ENCODE results near the gene TSPAN3.

The TSPAN3 gene

DNA sequence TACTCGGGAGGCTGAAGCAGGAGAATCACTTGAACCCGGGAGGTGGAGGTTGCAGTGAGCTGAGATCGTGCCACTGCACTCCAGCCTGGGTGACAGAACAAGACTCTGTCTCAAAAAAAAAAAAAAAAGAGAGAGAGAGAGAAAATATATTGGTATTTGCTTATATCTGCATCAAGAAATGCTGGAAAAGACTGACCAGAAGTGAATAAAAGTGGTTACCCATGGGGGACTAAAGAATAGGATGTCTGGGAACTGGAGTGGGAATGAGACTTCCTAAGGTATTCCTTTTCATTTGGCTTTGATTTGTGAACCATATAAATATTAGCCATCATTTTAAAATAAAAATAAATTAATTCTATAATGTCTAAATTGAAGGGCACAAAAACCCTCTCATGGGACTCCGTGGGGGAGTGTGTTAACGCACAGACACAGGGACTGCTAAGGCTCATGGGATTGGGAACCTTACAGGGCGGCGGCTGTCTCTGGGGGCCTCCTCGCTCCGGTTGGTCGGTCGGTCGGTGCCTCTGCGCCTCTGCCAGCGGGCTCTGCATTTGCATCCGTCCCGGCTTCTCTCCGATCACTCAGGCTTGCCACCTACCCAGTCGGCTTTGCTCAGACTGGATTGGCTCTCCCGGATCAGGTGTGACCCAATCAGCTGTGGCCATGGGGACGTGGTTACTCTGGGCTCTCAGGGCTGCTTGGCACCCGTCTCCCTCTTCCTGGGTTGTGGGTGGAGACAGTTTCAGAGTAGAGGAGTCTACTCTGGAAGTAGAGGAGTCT lies 12.7 kb upstream of the TSPAN3 start:
- DNase-seq = peak; percentile 30

- DNase-seq = no peak
Measured at GRCh38 chr15:77081971-77082370, 11.1 kb upstream of the TSPAN3 start.

- no peak for DNase-seq
Measured at GRCh38 chr15:77076323-77076915, 5.5 kb upstream of the TSPAN3 start.

DNA sequence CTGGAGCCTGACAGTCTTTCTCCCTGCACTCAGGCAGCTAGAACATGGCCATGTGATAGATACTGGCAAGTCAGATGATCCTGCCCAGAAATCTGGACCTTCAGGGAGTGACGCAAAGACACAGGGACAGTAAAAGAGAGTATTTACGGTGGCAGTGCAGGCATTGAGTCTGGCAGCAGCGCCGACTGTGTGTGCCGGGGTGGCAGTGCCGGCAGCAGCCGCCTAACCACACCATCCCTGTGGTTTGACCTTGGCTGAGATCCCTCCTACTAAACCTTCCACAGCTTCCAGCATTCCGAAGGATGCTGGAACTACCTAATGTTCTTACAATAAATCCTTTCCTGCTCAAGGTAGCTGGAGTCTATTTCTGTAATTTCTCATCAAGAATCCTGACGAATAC lies 4.6 kb upstream of the TSPAN3 start:
- no peak for DNase-seq

GRCh38 chr15:77074350-77074749 lies 3.4 kb upstream of the TSPAN3 start:
- no peak for DNase-seq

DNA sequence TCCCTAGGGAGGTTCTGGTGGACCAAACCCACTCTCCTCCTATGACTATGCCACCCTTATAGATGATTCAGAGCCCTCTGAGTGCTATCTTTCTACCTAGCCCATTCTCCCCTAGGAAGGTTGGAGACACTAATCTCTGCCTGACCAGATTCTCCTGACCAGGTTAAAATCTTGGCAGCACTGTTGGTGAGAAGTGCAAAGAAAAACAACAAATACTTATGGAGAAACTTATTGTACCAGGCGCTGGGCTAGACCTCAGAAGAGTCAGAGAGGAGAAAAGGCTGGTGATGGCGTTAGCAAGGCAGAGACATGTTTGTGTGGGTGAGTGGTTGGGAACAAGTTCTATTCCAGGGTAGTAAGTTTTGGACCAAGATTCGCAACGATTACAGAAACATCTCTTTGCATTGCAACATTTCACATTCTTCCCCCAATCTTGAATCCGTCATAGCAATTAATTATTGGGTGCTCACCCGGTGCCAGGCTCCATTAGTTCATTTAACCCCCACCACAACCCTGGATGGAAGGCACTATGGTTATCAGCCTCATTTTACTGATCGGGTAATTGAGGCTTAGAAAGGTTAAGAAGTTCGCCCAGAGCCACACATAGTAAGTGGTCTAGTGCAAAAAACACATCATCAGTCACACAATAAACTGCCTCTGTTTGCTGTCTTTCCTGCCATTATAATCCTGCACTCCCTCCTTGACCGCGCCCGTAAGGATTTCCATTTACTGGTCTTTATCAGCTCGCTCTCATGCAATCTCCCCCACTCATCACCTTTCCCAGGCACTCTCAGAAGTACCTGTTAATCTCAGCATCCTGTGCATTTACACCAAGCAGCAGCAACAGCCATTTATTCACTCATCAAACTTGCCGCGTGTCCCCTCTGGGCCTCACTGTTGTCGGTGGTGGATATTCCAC lies 655 bp upstream of the TSPAN3 start:
- DNase-seq = no peak

DNA sequence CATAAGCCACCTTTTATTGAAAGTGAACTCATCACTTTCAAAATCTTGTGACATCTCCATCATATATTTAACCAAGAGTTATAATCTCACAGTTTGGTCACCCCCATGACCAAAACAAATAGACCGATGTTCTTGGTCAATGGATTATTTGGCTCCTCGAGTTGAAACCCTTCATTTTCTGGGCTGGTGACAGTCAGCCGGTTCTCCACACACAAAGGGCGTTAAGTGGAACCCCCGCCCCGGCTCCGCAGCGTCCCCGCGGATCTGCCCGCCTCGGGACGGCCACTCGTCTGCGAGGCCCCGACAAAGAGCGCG lies 772 bp downstream of the TSPAN3 start:
- DNase-seq = no peak

- no peak for DNase-seq
Measured at GRCh38 chr15:77069521-77070121, 1.3 kb downstream of the TSPAN3 start.

GRCh38 chr15:77068633-77069032 lies 2.3 kb downstream of the TSPAN3 start:
- no peak for DNase-seq

DNA sequence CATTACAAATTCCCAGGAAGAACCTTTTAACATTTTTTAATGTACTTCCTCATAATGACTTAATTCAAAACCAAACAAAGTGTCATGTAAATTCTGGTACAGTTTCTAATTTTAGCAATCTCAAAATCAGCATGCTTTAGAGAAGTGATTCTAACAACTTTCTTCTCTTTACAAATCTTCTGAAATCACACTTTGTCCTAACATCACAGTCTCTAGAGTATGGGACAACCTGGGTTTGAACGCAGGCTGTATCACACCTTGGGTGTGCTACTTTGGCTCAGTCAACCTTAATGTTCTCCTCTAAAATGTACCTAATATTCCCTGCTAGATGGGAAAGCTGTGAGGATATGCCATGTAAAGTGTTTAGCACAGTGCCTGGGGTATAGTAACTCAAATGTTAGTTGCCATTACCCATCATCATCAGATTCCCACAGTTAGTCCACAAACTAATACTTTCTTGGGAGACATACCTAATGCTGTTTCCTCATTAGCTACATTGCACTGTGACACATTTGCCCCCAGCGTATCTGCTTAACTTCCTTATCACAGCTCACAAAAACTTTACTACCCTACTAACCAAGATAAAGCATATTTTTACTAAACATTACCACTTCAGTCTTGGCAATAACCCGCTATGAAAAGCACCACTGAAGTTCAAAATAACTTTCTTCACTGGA lies 3.1 kb downstream of the TSPAN3 start:
- no peak for DNase-seq

GRCh38 chr15:77066971-77067690 lies 3.8 kb downstream of the TSPAN3 start:
- no peak for DNase-seq

DNA sequence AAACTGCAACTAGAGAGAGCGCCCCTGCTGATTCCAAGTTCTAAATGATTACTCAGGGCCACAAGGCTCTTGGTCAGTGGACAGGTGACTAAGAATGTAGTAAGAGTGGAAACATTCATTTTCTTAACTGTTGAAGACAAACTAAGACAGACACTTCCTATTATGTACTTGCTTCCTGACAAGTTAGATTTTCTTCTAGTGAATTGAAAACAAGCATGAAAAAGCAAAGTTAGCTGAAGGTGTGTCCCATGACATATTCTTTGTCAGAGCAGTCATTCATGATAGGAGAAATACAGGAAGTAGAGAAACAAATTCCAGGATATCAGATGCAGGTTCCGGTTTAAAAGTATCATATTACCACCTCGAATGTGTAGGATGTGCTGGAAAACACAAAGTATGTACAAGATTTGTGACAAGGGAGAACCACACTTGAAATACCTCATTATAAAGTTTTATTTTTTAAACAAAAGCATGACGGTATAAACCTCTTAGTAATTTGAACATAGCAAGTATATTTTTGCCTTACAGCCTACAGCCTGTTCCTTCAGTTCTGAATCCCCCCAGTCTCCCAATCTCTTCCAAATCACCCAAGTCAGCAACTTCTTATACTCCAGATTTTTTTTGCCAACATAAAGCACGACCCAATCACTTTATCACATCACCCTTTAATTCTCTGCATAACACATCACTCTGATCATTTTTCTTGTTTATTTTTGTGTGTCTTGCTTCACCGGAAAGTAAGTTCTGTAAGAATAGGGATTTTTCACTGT lies 6.2 kb downstream of the TSPAN3 start:
- DNase-seq = no peak

GRCh38 chr15:77064063-77064462 lies 6.8 kb downstream of the TSPAN3 start:
- no peak for DNase-seq

- DNase-seq = no peak
Measured at GRCh38 chr15:77063249-77063648, 7.7 kb downstream of the TSPAN3 start.

DNA sequence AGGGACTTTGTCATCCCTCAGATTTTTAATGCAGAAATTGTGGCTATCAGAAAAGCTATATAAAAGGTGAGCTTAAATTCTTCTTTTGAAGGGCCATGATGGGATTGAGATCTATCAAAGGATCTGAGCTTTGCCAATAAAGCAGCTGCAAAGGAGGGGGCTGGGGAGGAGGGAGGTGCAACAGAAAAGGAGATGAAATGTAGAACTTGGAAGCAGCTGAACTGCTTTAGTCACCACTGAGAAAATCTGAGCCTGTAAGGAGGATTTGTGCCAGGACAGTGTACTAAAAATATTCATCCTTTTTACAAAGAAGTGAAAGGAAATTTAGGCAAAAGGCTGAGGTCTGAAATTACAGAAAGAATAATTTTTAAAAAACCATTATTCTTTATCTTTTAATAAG lies 10.4 kb downstream of the TSPAN3 start:
- no peak for DNase-seq

DNA sequence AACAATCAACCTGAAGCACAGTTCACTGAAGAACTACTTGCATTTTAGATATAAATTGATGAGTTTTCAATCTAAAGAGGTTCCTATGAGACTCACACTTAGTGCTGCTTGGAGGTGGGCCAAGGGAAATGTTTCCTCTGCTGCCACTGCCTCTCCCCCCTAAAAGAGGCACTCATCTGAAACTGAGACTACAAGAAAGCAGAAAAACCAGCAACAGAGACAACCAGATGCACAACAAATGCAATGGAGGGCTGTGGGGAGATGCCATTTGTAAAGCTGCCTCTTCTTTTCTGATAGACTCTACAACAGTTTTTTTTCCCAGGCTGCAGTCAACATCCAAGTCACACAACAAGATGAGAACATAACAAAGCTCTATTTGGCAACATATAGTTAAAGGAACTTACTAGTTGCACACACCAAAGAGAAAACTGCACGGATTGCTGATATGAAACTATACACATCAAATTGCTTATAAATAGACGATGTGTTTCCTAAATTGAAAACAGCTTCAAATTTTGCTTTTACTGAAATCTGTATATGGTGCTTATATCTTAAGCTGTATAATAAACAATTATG lies 11.0 kb downstream of the TSPAN3 start:
- DNase-seq = no peak

GRCh38 chr15:77058468-77058867 lies 12.4 kb downstream of the TSPAN3 start:
- no peak for DNase-seq

GRCh38 chr15:77057685-77058084 lies 13.2 kb downstream of the TSPAN3 start:
- DNase-seq = no peak

- no peak for DNase-seq
Measured at GRCh38 chr15:77057072-77057471, 13.8 kb downstream of the TSPAN3 start.

DNA sequence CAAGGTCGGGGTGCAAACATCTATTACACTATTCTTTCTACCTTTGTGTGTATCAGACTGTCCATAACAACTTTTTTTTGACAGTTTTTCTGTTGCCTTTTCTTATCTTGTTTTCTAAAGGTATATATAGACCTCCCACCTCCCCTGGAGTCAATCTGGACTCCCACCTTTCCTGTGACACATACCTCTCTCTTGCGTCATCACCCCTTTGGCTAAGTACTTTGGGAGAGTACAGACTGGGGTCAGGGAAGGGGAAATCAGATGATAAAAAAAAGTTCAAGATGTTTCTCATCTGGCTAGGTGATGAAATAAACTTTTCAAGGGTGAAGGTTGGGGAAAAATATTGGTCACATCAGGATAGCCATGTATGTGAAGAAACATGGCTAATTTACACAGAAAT lies 17.2 kb downstream of the TSPAN3 start:
- no peak for DNase-seq

GRCh38 chr15:77052556-77052955 lies 18.4 kb downstream of the TSPAN3 start:
- no peak for DNase-seq

All from activated T-cell treated with anti-CD3 and anti-CD28 coated beads for 4 hours (primary cell).